GM23338 (cell line): ENCODE data around the gene TEX35. TPM values are rescaled to one million over a fixed set of nuclear protein-coding genes. Genes with fewer than 3 reads are reported as not detected.

Experiments used
- ATAC-seq: fragments of 200-7000 bp; cut with Tn5 transposase; 3 replicates; pipeline ENCODE4 v1.9.1; 2020
- DNase-seq: peaks from one replicate; pipeline ENCODE4 v3.0.0-alpha.2; 2015; ENCODE audit warnings: low spot score
- H2AFZ ChIP-seq: fragments of 200-600 bp; sonication (generic); 2 replicates; pipeline ENCODE4 v1.8.0; 2016; ENCODE audit warnings: antibody characterized with exemption, mild to moderate bottlenecking, moderate library complexity
- H3F3A ChIP-seq: fragments of 200-600 bp; sonication (generic); replicated peaks from 2 replicates; pipeline ENCODE4 v1.8.0; 2017; ENCODE audit warnings: antibody characterized with exemption, mixed run types, low read depth
- H3K27ac ChIP-seq: fragments of 200-600 bp; sonication (generic); 2 replicates; pipeline ENCODE4 v1.6.1; 2016; ENCODE audit warnings: low read depth
- H3K27me3 ChIP-seq: fragments of 200-600 bp; sonication (generic); 2 replicates; pipeline ENCODE4 v1.8.0; 2016; ENCODE audit warnings: mild to moderate bottlenecking, mixed run types, moderate library complexity; ENCODE audit not compliant: insufficient read depth
- H3K36me3 ChIP-seq: fragments of 200-600 bp; sonication (generic); 2 replicates; pipeline ENCODE4 v1.8.0; 2016; ENCODE audit warnings: mild to moderate bottlenecking; ENCODE audit not compliant: insufficient read depth
- H3K4me1 ChIP-seq: fragments of 200-600 bp; sonication (generic); 2 replicates; pipeline ENCODE4 v1.8.0; 2016; ENCODE audit warnings: mild to moderate bottlenecking, moderate library complexity; ENCODE audit not compliant: insufficient read depth
- H3K4me2 ChIP-seq: fragments of 200-600 bp; sonication (generic); 2 replicates; pipeline ENCODE4 v1.7.1; 2017; ENCODE audit warnings: mixed run types
- H3K4me3 ChIP-seq: fragments of 200-600 bp; sonication (generic); 2 replicates; pipeline ENCODE4 v1.6.1; 2016; ENCODE audit warnings: mixed run types
- H3K79me2 ChIP-seq: fragments of 200-600 bp; sonication (generic); replicated peaks from 2 replicates; pipeline ENCODE4 v1.8.0; 2017; ENCODE audit warnings: mild to moderate bottlenecking; ENCODE audit not compliant: insufficient read depth
- H3K9me2 ChIP-seq: fragments of 200-600 bp; sonication (generic); 2 replicates; pipeline ENCODE4 v1.8.0; 2017; ENCODE audit not compliant: insufficient read depth
- H4K20me1 ChIP-seq: fragments of 200-600 bp; sonication (generic); replicated peaks from 2 replicates; pipeline ENCODE4 v1.8.0; 2017; ENCODE audit warnings: mild to moderate bottlenecking; ENCODE audit not compliant: insufficient read depth
- H3K27ac Mint-ChIP-seq: 2 replicates; pipeline ENCODE4 v1.8.0; 2020; ENCODE audit warnings: inconsistent platforms, mild to moderate bottlenecking, moderate library complexity, mixed read lengths
- H3K27me3 Mint-ChIP-seq: 3 replicates; pipeline ENCODE4 v1.8.0; 2022; ENCODE audit warnings: low read depth, mild to moderate bottlenecking, moderate library complexity, mixed read lengths, inconsistent platforms; ENCODE audit not compliant: insufficient read depth, poor library complexity
- H3K36me3 Mint-ChIP-seq: 3 replicates; pipeline ENCODE4 v1.8.0; 2021; ENCODE audit warnings: low read depth, mild to moderate bottlenecking, inconsistent platforms, moderate library complexity, mixed read lengths
- H3K4me1 Mint-ChIP-seq: 3 replicates; pipeline ENCODE4 v1.8.0; 2020; ENCODE audit warnings: mild to moderate bottlenecking, inconsistent platforms, mixed read lengths
- H3K4me3 Mint-ChIP-seq: 3 replicates; pipeline ENCODE4 v1.8.0; 2021; ENCODE audit warnings: moderate library complexity, mild to moderate bottlenecking, inconsistent platforms, mixed read lengths
- H3K9me3 Mint-ChIP-seq: 3 replicates; pipeline ENCODE4 v1.8.0; 2020; ENCODE audit warnings: moderate library complexity, mild to moderate bottlenecking, inconsistent platforms, mixed read lengths
- CREB1 ChIP-seq: fragments of 250-450 bp; sonication (Bioruptor Pico); IDR thresholded peaks from 2 replicates; pipeline ENCODE4 v1.5.0; 2020; ENCODE audit warnings: low read depth, mild to moderate bottlenecking, moderate library complexity
- EZH2 ChIP-seq: fragments of 200-600 bp; sonication (generic); IDR thresholded peaks from one replicate; pipeline ENCODE4 v1.8.0; 2017; ENCODE audit warnings: antibody characterized with exemption, mild to moderate bottlenecking, low read depth; ENCODE audit not compliant: unreplicated experiment
- EZH2phosphoT487 ChIP-seq: fragments of 200-600 bp; sonication (generic); IDR thresholded peaks from one replicate; pipeline ENCODE4 v1.8.1; 2018; ENCODE audit warnings: antibody characterized with exemption; ENCODE audit not compliant: unreplicated experiment
- JUNB ChIP-seq: IDR thresholded peaks from one replicate; pipeline ENCODE4 v1.6.1; 2016; ENCODE audit warnings: antibody characterized with exemption; ENCODE audit not compliant: unreplicated experiment
- NANOG ChIP-seq: IDR thresholded peaks from 2 replicates; pipeline ENCODE4 v1.6.1; 2016; ENCODE audit warnings: antibody characterized with exemption, borderline replicate concordance
- ZNF331 ChIP-seq: fragments of 250-450 bp; sonication (Bioruptor Pico); IDR thresholded peaks from 2 replicates; pipeline ENCODE4 v1.5.0; 2020; ENCODE audit warnings: low read depth, mild to moderate bottlenecking, moderate library complexity
- polyA plus RNA-seq: library from polyadenylated mRNA; unstranded; fragments of >200 nt; fragmentation: Nextera tagmentation; extraction: Ambion mirVana; gene quantifications from 2 replicates; pipeline ENCODE4 v1.2.1, GENCODE V29; 2016
- total RNA-seq: library from RNA; depleted of rRNA; stranded (reverse); fragments of >200 nt; shearing (Covaris generic); gene quantifications from 2 replicates; pipeline ENCODE4 v1.2.3, GENCODE V29; 2014
- TF ChIP-seq, protein P1 (sequence below): IDR thresholded peaks from one replicate; pipeline ENCODE4 v1.6.1; 2018; ENCODE audit warnings: antibody characterized with exemption; ENCODE audit not compliant: unreplicated experiment
- TF ChIP-seq, protein P2 (sequence below): fragments of 250-450 bp; sonication (Bioruptor Pico); IDR thresholded peaks from 2 replicates; pipeline ENCODE4 v1.5.0; 2020; ENCODE audit warnings: mild to moderate bottlenecking, moderate library complexity
- TF ChIP-seq, protein P3 (sequence below), 2 experiments: fragments of 200-600 bp in 1 of 2; sonication (generic) in 1 of 2; conservative IDR thresholded peaks; 2 replicates each; pipeline versions ENCODE4 v1.5.1 to v1.6.1; 2016 to 2017; ENCODE audit warnings: antibody characterized with exemption in 2 of 2, low read depth in 2 of 2, mild to moderate bottlenecking in 2 of 2, moderate library complexity in 1 of 2
- TF ChIP-seq, protein P4 (sequence below): IDR thresholded peaks from 2 replicates; pipeline ENCODE4 v1.6.1; 2016; ENCODE audit warnings: antibody characterized with exemption

The TEX35 gene
- total and polyA plus RNA-seq, 2 experiments from 2014 or later = not detected

DNA sequence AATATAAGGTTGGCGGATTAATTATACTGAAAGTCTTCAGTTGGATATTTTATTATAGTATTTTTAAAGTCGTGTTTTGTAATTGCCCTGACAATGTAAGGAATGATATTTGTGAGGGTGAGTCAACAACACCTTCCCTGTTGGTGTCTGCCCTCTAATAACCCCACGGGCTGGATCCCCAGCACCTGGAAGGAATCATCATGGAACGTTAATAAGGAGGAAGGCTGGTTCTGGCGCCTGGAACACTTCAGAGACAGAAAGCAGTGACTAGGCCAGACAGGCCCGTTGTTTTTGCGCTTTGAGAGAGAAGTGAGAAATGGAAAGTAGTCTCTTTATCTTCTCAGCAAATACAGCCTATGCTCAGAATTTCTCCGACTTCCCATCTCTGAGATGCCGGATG, 31.6 kb downstream of the TEX35 start:
- Mint-ChIP-seq H3K27me3 (peaks cover 13% of the 10 kb centered on the region), H3K4me3 (0 out of 3 replicates have a peak overlapping the region, but pooled peaks have one; percentile 53), H3K9me3 (no peaks in the 10 kb centered on the region), H3K27ac (no peak overlapping the region; the same call in 1 of the 2 replicates), H3K36me3 (peaks cover 10% of the 10 kb centered on the region; the same call in 2 of the 3 replicates), H3K4me1 (peaks cover 17% of the 10 kb centered on the region)
- H3K4me2 ChIP-seq = 0 out of 2 replicates have a peak overlapping the region, but pooled peaks have one; percentile 98
- no peak overlapping the region for H3K4me3 ChIP-seq
- no peak overlapping the region for H3K27ac ChIP-seq
- peaks cover 7% of the 10 kb centered on the region for H3K79me2 ChIP-seq
- no peaks in the 10 kb centered on the region for H4K20me1 ChIP-seq
- H3K9me2 ChIP-seq = 0 out of 2 replicates have a peak, but pooled peaks cover 7% of the 10 kb centered on the region
- H3K27me3 ChIP-seq = no peaks in the 10 kb centered on the region
- 0 out of 2 replicates have a peak, but pooled peaks cover 6% of the 10 kb centered on the region for H3K4me1 ChIP-seq
- H3K36me3 ChIP-seq = no peaks in the 10 kb centered on the region; the same call in 1 of the 2 replicates
- H2AFZ ChIP-seq = no peak overlapping the region
- ATAC-seq (no peak), DNase-seq (no peak)
- TF ChIP-seq ZNF331 (CRISPR knock-in tag) (no peak), NANOG (no peak), JUNB (no peak), EZH2phosphoT487 (no peak), EZH2 (no peak), CREB1 (CRISPR knock-in tag) (no peak)
- TF ChIP-seq, protein P1, sequence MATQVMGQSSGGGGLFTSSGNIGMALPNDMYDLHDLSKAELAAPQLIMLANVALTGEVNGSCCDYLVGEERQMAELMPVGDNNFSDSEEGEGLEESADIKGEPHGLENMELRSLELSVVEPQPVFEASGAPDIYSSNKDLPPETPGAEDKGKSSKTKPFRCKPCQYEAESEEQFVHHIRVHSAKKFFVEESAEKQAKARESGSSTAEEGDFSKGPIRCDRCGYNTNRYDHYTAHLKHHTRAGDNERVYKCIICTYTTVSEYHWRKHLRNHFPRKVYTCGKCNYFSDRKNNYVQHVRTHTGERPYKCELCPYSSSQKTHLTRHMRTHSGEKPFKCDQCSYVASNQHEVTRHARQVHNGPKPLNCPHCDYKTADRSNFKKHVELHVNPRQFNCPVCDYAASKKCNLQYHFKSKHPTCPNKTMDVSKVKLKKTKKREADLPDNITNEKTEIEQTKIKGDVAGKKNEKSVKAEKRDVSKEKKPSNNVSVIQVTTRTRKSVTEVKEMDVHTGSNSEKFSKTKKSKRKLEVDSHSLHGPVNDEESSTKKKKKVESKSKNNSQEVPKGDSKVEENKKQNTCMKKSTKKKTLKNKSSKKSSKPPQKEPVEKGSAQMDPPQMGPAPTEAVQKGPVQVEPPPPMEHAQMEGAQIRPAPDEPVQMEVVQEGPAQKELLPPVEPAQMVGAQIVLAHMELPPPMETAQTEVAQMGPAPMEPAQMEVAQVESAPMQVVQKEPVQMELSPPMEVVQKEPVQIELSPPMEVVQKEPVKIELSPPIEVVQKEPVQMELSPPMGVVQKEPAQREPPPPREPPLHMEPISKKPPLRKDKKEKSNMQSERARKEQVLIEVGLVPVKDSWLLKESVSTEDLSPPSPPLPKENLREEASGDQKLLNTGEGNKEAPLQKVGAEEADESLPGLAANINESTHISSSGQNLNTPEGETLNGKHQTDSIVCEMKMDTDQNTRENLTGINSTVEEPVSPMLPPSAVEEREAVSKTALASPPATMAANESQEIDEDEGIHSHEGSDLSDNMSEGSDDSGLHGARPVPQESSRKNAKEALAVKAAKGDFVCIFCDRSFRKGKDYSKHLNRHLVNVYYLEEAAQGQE = no peak
- TF ChIP-seq, protein P2, sequence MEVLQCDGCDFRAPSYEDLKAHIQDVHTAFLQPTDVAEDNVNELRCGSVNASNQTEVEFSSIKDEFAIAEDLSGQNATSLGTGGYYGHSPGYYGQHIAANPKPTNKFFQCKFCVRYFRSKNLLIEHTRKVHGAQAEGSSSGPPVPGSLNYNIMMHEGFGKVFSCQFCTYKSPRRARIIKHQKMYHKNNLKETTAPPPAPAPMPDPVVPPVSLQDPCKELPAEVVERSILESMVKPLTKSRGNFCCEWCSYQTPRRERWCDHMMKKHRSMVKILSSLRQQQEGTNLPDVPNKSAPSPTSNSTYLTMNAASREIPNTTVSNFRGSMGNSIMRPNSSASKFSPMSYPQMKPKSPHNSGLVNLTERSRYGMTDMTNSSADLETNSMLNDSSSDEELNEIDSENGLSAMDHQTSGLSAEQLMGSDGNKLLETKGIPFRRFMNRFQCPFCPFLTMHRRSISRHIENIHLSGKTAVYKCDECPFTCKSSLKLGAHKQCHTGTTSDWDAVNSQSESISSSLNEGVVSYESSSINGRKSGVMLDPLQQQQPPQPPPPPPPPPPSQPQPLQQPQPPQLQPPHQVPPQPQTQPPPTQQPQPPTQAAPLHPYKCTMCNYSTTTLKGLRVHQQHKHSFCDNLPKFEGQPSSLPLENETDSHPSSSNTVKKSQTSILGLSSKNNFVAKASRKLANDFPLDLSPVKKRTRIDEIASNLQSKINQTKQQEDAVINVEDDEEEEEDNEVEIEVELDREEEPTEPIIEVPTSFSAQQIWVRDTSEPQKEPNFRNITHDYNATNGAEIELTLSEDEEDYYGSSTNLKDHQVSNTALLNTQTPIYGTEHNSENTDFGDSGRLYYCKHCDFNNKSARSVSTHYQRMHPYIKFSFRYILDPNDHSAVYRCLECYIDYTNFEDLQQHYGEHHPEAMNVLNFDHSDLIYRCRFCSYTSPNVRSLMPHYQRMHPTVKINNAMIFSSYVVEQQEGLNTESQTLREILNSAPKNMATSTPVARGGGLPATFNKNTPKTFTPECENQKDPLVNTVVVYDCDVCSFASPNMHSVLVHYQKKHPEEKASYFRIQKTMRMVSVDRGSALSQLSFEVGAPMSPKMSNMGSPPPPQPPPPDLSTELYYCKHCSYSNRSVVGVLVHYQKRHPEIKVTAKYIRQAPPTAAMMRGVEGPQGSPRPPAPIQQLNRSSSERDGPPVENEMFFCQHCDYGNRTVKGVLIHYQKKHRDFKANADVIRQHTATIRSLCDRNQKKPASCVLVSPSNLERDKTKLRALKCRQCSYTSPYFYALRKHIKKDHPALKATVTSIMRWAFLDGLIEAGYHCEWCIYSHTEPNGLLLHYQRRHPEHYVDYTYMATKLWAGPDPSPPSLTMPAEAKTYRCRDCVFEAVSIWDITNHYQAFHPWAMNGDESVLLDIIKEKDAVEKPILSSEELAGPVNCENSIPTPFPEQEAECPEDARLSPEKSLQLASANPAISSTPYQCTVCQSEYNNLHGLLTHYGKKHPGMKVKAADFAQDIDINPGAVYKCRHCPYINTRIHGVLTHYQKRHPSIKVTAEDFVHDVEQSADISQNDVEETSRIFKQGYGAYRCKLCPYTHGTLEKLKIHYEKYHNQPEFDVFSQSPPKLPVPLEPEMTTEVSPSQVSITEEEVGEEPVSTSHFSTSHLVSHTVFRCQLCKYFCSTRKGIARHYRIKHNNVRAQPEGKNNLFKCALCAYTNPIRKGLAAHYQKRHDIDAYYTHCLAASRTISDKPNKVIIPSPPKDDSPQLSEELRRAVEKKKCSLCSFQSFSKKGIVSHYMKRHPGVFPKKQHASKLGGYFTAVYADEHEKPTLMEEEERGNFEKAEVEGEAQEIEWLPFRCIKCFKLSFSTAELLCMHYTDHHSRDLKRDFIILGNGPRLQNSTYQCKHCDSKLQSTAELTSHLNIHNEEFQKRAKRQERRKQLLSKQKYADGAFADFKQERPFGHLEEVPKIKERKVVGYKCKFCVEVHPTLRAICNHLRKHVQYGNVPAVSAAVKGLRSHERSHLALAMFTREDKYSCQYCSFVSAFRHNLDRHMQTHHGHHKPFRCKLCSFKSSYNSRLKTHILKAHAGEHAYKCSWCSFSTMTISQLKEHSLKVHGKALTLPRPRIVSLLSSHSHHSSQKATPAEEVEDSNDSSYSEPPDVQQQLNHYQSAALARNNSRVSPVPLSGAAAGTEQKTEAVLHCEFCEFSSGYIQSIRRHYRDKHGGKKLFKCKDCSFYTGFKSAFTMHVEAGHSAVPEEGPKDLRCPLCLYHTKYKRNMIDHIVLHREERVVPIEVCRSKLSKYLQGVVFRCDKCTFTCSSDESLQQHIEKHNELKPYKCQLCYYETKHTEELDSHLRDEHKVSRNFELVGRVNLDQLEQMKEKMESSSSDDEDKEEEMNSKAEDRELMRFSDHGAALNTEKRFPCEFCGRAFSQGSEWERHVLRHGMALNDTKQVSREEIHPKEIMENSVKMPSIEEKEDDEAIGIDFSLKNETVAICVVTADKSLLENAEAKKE = no peak
- TF ChIP-seq, protein P3, sequence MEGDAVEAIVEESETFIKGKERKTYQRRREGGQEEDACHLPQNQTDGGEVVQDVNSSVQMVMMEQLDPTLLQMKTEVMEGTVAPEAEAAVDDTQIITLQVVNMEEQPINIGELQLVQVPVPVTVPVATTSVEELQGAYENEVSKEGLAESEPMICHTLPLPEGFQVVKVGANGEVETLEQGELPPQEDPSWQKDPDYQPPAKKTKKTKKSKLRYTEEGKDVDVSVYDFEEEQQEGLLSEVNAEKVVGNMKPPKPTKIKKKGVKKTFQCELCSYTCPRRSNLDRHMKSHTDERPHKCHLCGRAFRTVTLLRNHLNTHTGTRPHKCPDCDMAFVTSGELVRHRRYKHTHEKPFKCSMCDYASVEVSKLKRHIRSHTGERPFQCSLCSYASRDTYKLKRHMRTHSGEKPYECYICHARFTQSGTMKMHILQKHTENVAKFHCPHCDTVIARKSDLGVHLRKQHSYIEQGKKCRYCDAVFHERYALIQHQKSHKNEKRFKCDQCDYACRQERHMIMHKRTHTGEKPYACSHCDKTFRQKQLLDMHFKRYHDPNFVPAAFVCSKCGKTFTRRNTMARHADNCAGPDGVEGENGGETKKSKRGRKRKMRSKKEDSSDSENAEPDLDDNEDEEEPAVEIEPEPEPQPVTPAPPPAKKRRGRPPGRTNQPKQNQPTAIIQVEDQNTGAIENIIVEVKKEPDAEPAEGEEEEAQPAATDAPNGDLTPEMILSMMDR (conservative IDR thresholded peaks at IDR 0.05; ENCODE audit: low read depth in 2 of 2) = no peak
- TF ChIP-seq, protein P4, sequence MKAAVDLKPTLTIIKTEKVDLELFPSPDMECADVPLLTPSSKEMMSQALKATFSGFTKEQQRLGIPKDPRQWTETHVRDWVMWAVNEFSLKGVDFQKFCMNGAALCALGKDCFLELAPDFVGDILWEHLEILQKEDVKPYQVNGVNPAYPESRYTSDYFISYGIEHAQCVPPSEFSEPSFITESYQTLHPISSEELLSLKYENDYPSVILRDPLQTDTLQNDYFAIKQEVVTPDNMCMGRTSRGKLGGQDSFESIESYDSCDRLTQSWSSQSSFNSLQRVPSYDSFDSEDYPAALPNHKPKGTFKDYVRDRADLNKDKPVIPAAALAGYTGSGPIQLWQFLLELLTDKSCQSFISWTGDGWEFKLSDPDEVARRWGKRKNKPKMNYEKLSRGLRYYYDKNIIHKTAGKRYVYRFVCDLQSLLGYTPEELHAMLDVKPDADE = no peak
- no peaks in the 10 kb centered on the region for H3F3A ChIP-seq
